HepG2 (cell line): Measurements from ENCODE around the gene PRR12.

Experiments used
- CTCF ChIP-seq: sonication (generic); formaldehyde crosslinking; IDR thresholded peaks from 2 replicates; pipeline ENCODE4 v1.5.0; 2020; ENCODE audit warnings: mild to moderate bottlenecking, missing genetic modification reagents, moderate library complexity
- EZH2 ChIP-seq: conservative IDR thresholded peaks from 2 replicates; pipeline ENCODE4 v1.6.1; 2012; ENCODE audit warnings: mild to moderate bottlenecking, low read depth, low read length, moderate library complexity
- MAX ChIP-seq: IDR thresholded peaks from 2 replicates; pipeline ENCODE4 v1.6.1; 2012; ENCODE audit warnings: inconsistent platforms
- NR2F1 ChIP-seq, 2 experiments: fragments of 450-650 bp in 1 of 2; formaldehyde crosslinking in 1 of 2; IDR thresholded peaks; 2 replicates each; pipeline versions ENCODE4 v1.5.0 to v1.6.1; 2016 to 2020; ENCODE audit warnings: mild to moderate bottlenecking in 1 of 2, missing compliant biosample characterization in 1 of 2, missing genetic modification reagents in 1 of 2, moderate library complexity in 1 of 2
- POLR2A ChIP-seq, 2 experiments: IDR thresholded peaks; 2 replicates each; pipeline ENCODE4 v1.6.1; 2011; ENCODE audit warnings: low read depth in 2 of 2, low read length in 2 of 2, mild to moderate bottlenecking in 1 of 2, moderate library complexity in 1 of 2; ENCODE audit not compliant: insufficient read depth in 1 of 2
- POLR2AphosphoS2 ChIP-seq: IDR thresholded peaks from 2 replicates; pipeline ENCODE4 v1.6.1; 2011; ENCODE audit warnings: low read depth, low read length, improper control_type of control experiment
- YY1 ChIP-seq: IDR thresholded peaks from 2 replicates; pipeline ENCODE4 v1.6.1; 2011; ENCODE audit warnings: low read length, low read depth, moderate library complexity, mild to moderate bottlenecking; ENCODE audit not compliant: insufficient read depth, insufficient replicate concordance
- ZNF235 ChIP-seq: sonication (generic); formaldehyde crosslinking; IDR thresholded peaks from 2 replicates; pipeline ENCODE4 v1.8.1; 2023; ENCODE audit warnings: mild to moderate bottlenecking, missing genetic modification reagents, borderline replicate concordance
- ZNF549 ChIP-seq: sonication (generic); formaldehyde crosslinking; IDR thresholded peaks from 2 replicates; pipeline ENCODE4 v1.5.0; 2020; ENCODE audit warnings: missing genetic modification reagents

GRCh38 chr19:49596954-49597702, 6.1 kb downstream of the PRR12 start:
- TF ChIP-seq CTCF (no peak), ZNF549 (CRISPR knock-in tag) (no peak), POLR2AphosphoS2 (no peak), ZNF235 (CRISPR knock-in tag) (no peak), MAX (no peak), POLR2A (IDR thresholded peaks at IDR 0.05; ENCODE audit: insufficient read depth in 1 of 2, low read depth in 2 of 2, low read length in 2 of 2) (no peak), YY1 (no peak), EZH2 (no peak), NR2F1 (CRISPR knock-in tag; IDR thresholded peaks at IDR 0.05) (no peak)
